Liver (tissue), 9 donors: ENCODE data around the gene ARID4B. TPM values are rescaled to one million over a fixed set of nuclear protein-coding genes. Genes with fewer than 3 reads are reported as not detected.
"Not testable (repeated sequence)": the region's sequence is repeated elsewhere in the genome, so short reads cannot be mapped to it uniquely, and the experiment has no call there.

Experiments used
- DNase-seq: peaks from one replicate; pipeline ENCODE4 v3.0.0-alpha.2; 2017; ENCODE audit warnings: low spot score
- H3K27ac ChIP-seq, 2 donors: one replicate each; pipeline ENCODE4 v1.7.0; 2013; ENCODE audit warnings: inconsistent platforms in 2 of 2, low read length in 2 of 2, control low read depth in 1 of 2, low read depth in 1 of 2, mild to moderate bottlenecking in 1 of 2
- H3K27me3 ChIP-seq, 4 donors: one replicate each; pipeline versions ENCODE4 v1.6.1 to v1.7.0; 2013; ENCODE audit warnings: low read length in 3 of 4, inconsistent platforms in 1 of 4, mild to moderate bottlenecking in 1 of 4, moderate library complexity in 1 of 4; ENCODE audit not compliant: control insufficient read depth in 4 of 4, insufficient read depth in 4 of 4
- H3K36me3 ChIP-seq, 4 donors: one replicate each; pipeline versions ENCODE4 v1.6.1 to v1.7.0; 2013; ENCODE audit warnings: low read length in 3 of 4, mild to moderate bottlenecking in 3 of 4, low read depth in 1 of 4, moderate library complexity in 1 of 4; ENCODE audit not compliant: control insufficient read depth in 4 of 4, insufficient read depth in 3 of 4
- H3K4me1 ChIP-seq, 4 donors: one replicate each; pipeline versions ENCODE4 v1.6.1 to v1.7.0; 2013; ENCODE audit warnings: low read length in 3 of 4, mild to moderate bottlenecking in 3 of 4, moderate library complexity in 1 of 4; ENCODE audit not compliant: control insufficient read depth in 4 of 4, insufficient read depth in 4 of 4
- H3K4me3 ChIP-seq, 3 donors: one replicate each; pipeline versions ENCODE4 v1.6.1 to v1.7.0; 2013; ENCODE audit warnings: low read length in 3 of 3, control low read depth in 1 of 3, low read depth in 1 of 3, mild to moderate bottlenecking in 1 of 3
- H3K9ac ChIP-seq, 2 donors: one replicate each; pipeline ENCODE4 v1.7.0; 2013; ENCODE audit warnings: low read length in 2 of 2, mild to moderate bottlenecking in 2 of 2, moderate library complexity in 2 of 2, control low read depth in 1 of 2, low read depth in 1 of 2
- H3K9me3 ChIP-seq, 4 donors: one replicate each; pipeline versions ENCODE4 v1.6.1 to v1.7.0; 2013; ENCODE audit warnings: low read length in 3 of 4; ENCODE audit not compliant: control insufficient read depth in 4 of 4
- EGR1 ChIP-seq, 2 donors: IDR thresholded peaks; 2 replicates each; pipeline ENCODE4 v1.6.1; 2016 to 2018; ENCODE audit warnings: antibody characterized with exemption in 2 of 2, low read depth in 2 of 2
- FOXA1 ChIP-seq: IDR thresholded peaks from 2 replicates; pipeline ENCODE4 v1.6.1; 2016; ENCODE audit warnings: antibody characterized with exemption
- GABPA ChIP-seq, 2 donors: IDR thresholded peaks in 1 of 2; conservative IDR thresholded peaks in 1 of 2; 2 replicates each; pipeline ENCODE4 v1.6.1; 2016; ENCODE audit warnings: antibody characterized with exemption in 2 of 2, mild to moderate bottlenecking in 1 of 2, moderate library complexity in 1 of 2
- HNF4A ChIP-seq, 2 donors: conservative IDR thresholded peaks; 2 replicates each; pipeline ENCODE4 v1.6.1; 2016; ENCODE audit warnings: antibody characterized with exemption in 2 of 2, mild to moderate bottlenecking in 2 of 2
- HNF4G ChIP-seq: IDR thresholded peaks from 2 replicates; pipeline ENCODE4 v1.6.1; 2016; ENCODE audit warnings: antibody characterized with exemption
- JUND ChIP-seq, 2 donors: IDR thresholded peaks; 2 replicates each; pipeline ENCODE4 v1.6.1; 2016; ENCODE audit warnings: antibody characterized with exemption in 2 of 2
- NR2F2 ChIP-seq: IDR thresholded peaks from 2 replicates; pipeline ENCODE4 v1.6.1; 2016; ENCODE audit warnings: antibody characterized with exemption
- RAD21 ChIP-seq, 2 donors: IDR thresholded peaks; 2 replicates each; pipeline ENCODE4 v1.6.1; 2016; ENCODE audit warnings: antibody characterized with exemption in 2 of 2, mild to moderate bottlenecking in 2 of 2
- RXRA ChIP-seq, 2 donors: IDR thresholded peaks; 2 replicates each; pipeline ENCODE4 v1.6.1; 2017 to 2018; ENCODE audit warnings: antibody characterized with exemption in 2 of 2, mild to moderate bottlenecking in 1 of 2
- SP1 ChIP-seq: IDR thresholded peaks from 2 replicates; pipeline ENCODE4 v1.6.1; 2018; ENCODE audit warnings: antibody characterized with exemption, mild to moderate bottlenecking
- YY1 ChIP-seq: IDR thresholded peaks from 2 replicates; pipeline ENCODE4 v1.6.1; 2016; ENCODE audit warnings: antibody characterized with exemption, mild to moderate bottlenecking
- WGBS: extraction: QIAGEN DNeasy Blood & Tissue Kit; methylation state at CpG from one replicate; pipeline ENCODE4 v1.1.7; 2013; 5-methylcytosine and 5-hydroxymethylcytosine counted together
- polyA plus RNA-seq, 2 donors: library from polyadenylated mRNA; stranded (reverse) in 1 of 2; unstranded in 1 of 2; fragments of 200-250 nt in 1 of 2; fragments of >200 nt in 1 of 2; fragmentation: Nextera tagmentation in 1 of 2; extraction: Ambion mirVana in 1 of 2; gene quantifications; one replicate each; pipeline versions ENCODE4 v1.2.1 to v1.2.3, GENCODE V29; 2013 to 2015
- total RNA-seq, 2 donors: library from RNA; depleted of rRNA; stranded (reverse); fragments of >200 nt; gene quantifications; one replicate each; pipeline ENCODE4 v1.2.3, GENCODE V29; 2014
- TF ChIP-seq, protein P1 (sequence below): IDR thresholded peaks from 2 replicates; pipeline ENCODE4 v1.6.1; 2016; ENCODE audit warnings: antibody characterized with exemption
- TF ChIP-seq, protein P2 (sequence below): fragments of 150-350 bp; IDR thresholded peaks from 2 replicates; pipeline ENCODE4 v1.5.1; 2017; ENCODE audit warnings: improper control_type of control experiment, low read depth, low read length; ENCODE audit not compliant: missing input control
- TF ChIP-seq, protein P3 (sequence below): IDR thresholded peaks from 2 replicates; pipeline ENCODE4 v1.6.1; 2016; ENCODE audit warnings: antibody characterized with exemption
- TF ChIP-seq, protein P4 (sequence below): IDR thresholded peaks from 2 replicates; pipeline ENCODE4 v1.6.1; 2016; ENCODE audit warnings: antibody characterized with exemption, mild to moderate bottlenecking
- TF ChIP-seq, protein P5 (sequence below): IDR thresholded peaks from 2 replicates; pipeline ENCODE4 v1.6.1; 2016; ENCODE audit warnings: antibody characterized with exemption
- donor health status: healthy.
- donor health status: healthy.
- donor health status: healthy.
- donor health status: healthy.
- donor health status: healthy.

The ARID4B gene
- total and polyA plus RNA-seq, 4 donors, result 4.2 to 27.3 (median 21.3) TPM

DNA sequence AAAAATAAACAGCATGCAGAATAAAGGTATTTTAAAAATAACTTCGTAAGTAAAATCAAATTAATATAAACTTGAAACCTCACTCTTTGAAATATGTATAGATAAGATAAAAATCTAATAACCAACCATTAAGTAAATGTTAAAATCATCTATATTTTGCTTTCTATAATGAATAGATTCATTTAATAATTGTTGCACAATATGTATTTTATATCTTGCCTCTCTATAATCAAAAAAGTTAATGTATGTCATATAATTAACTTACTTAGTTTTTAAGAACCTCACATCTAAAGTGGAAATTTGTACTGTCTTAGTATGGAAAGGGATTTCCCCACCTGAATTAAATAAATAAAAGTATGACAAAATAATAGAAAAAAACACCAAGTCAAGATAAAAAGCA, 124.6 kb downstream of the ARID4B start:
- no peaks in the 10 kb centered on the region for H3K27me3 ChIP-seq
- DNase-seq, result no peak
- no peaks in the 10 kb centered on the region for H3K4me1 ChIP-seq
- no peaks in the 10 kb centered on the region for H3K9me3 ChIP-seq
- H3K27ac ChIP-seq, result no peak overlapping the region
- no peak overlapping the region for H3K4me3 ChIP-seq
- TF ChIP-seq FOXA1, result no peak
- TF ChIP-seq, protein P1, sequence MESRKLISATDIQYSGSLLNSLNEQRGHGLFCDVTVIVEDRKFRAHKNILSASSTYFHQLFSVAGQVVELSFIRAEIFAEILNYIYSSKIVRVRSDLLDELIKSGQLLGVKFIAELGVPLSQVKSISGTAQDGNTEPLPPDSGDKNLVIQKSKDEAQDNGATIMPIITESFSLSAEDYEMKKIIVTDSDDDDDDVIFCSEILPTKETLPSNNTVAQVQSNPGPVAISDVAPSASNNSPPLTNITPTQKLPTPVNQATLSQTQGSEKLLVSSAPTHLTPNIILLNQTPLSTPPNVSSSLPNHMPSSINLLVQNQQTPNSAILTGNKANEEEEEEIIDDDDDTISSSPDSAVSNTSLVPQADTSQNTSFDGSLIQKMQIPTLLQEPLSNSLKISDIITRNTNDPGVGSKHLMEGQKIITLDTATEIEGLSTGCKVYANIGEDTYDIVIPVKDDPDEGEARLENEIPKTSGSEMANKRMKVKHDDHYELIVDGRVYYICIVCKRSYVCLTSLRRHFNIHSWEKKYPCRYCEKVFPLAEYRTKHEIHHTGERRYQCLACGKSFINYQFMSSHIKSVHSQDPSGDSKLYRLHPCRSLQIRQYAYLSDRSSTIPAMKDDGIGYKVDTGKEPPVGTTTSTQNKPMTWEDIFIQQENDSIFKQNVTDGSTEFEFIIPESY, result no peak
- no peak for TF ChIP-seq HNF4A (conservative IDR thresholded peaks at IDR 0.05)
- no peak for TF ChIP-seq GABPA (IDR thresholded peaks at IDR 0.05 in 1 of 2, conservative IDR thresholded peaks at IDR 0.05 in 1 of 2)
- no peak for TF ChIP-seq SP1
- TF ChIP-seq RAD21 (IDR thresholded peaks at IDR 0.05), result no peak
- TF ChIP-seq, protein P2, sequence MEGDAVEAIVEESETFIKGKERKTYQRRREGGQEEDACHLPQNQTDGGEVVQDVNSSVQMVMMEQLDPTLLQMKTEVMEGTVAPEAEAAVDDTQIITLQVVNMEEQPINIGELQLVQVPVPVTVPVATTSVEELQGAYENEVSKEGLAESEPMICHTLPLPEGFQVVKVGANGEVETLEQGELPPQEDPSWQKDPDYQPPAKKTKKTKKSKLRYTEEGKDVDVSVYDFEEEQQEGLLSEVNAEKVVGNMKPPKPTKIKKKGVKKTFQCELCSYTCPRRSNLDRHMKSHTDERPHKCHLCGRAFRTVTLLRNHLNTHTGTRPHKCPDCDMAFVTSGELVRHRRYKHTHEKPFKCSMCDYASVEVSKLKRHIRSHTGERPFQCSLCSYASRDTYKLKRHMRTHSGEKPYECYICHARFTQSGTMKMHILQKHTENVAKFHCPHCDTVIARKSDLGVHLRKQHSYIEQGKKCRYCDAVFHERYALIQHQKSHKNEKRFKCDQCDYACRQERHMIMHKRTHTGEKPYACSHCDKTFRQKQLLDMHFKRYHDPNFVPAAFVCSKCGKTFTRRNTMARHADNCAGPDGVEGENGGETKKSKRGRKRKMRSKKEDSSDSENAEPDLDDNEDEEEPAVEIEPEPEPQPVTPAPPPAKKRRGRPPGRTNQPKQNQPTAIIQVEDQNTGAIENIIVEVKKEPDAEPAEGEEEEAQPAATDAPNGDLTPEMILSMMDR, result no peak
- no peak for TF ChIP-seq EGR1 (IDR thresholded peaks at IDR 0.05; ENCODE audit: low read depth in 2 of 2)
- TF ChIP-seq, protein P3, sequence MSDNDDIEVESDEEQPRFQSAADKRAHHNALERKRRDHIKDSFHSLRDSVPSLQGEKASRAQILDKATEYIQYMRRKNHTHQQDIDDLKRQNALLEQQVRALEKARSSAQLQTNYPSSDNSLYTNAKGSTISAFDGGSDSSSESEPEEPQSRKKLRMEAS, result no peak
- no peak for TF ChIP-seq NR2F2
- TF ChIP-seq RXRA (IDR thresholded peaks at IDR 0.05), result no peak
- TF ChIP-seq HNF4G, result no peak
- TF ChIP-seq, protein P4, sequence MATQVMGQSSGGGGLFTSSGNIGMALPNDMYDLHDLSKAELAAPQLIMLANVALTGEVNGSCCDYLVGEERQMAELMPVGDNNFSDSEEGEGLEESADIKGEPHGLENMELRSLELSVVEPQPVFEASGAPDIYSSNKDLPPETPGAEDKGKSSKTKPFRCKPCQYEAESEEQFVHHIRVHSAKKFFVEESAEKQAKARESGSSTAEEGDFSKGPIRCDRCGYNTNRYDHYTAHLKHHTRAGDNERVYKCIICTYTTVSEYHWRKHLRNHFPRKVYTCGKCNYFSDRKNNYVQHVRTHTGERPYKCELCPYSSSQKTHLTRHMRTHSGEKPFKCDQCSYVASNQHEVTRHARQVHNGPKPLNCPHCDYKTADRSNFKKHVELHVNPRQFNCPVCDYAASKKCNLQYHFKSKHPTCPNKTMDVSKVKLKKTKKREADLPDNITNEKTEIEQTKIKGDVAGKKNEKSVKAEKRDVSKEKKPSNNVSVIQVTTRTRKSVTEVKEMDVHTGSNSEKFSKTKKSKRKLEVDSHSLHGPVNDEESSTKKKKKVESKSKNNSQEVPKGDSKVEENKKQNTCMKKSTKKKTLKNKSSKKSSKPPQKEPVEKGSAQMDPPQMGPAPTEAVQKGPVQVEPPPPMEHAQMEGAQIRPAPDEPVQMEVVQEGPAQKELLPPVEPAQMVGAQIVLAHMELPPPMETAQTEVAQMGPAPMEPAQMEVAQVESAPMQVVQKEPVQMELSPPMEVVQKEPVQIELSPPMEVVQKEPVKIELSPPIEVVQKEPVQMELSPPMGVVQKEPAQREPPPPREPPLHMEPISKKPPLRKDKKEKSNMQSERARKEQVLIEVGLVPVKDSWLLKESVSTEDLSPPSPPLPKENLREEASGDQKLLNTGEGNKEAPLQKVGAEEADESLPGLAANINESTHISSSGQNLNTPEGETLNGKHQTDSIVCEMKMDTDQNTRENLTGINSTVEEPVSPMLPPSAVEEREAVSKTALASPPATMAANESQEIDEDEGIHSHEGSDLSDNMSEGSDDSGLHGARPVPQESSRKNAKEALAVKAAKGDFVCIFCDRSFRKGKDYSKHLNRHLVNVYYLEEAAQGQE, result no peak
- TF ChIP-seq JUND (IDR thresholded peaks at IDR 0.05), result no peak
- TF ChIP-seq YY1, result no peak
- TF ChIP-seq, protein P5, sequence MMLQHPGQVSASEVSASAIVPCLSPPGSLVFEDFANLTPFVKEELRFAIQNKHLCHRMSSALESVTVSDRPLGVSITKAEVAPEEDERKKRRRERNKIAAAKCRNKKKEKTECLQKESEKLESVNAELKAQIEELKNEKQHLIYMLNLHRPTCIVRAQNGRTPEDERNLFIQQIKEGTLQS, result no peak
- no peak overlapping the region for H3K9ac ChIP-seq
- WGBS, result 99% methylated on average over 1 of the region's 1 CpG
- H3K36me3 ChIP-seq, result peaks cover 0 to 5% (median 3%) of the 10 kb centered on the region in 4 donors

DNA sequence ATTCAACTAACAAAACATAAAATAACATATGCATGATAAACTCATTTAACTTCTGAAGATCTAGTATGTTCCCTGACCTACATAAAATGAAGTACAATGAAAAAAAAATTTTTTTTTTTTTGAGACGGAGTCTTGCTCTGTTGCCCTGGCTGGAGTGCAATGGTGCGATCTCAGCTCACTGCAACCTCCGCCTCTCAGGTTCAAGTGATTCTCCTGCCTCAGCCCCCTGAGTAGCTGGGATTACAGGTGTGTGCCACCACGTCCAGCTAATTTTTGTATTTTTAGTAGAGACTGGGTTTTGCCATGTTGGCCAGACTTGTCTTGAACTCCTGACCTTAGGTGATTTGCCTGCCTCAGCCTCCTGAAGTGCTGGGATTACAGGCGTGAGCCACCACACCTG, 125.5 kb downstream of the ARID4B start:
- 95% methylated on average over 5 of the region's 5 CpGs for WGBS
- not testable (repeated sequence) for H3K4me3 ChIP-seq, H3K27me3 ChIP-seq, H3K9me3 ChIP-seq, H3K27ac ChIP-seq, H3K36me3 ChIP-seq, DNase-seq, H3K9ac ChIP-seq, H3K4me1 ChIP-seq
